Endometrial microvascular endothelial cells (primary cell): ENCODE data around the gene GABRP. TPM values are rescaled to one million over a fixed set of nuclear protein-coding genes. Genes with fewer than 3 reads are reported as not detected.
"Not testable (repeated sequence)": the region's sequence is repeated elsewhere in the genome, so short reads cannot be mapped to it uniquely, and the experiment has no call there.

Experiments used
- in situ Hi-C: cut with HindIII; loops from 2 replicates; pipeline ENCODE4 v1.10.0; 2017; ENCODE audit warnings: low sequenced_read_pairs, low pct_unique_long_range_greater_than_20kb; ENCODE audit errors: inconsistent ontology term
- total RNA-seq: library from RNA; depleted of rRNA; stranded (reverse); fragments of >200 nt; gene quantifications from one replicate; pipeline ENCODE4 v1.2.3, GENCODE V29; 2015; ENCODE audit errors: inconsistent ontology term

Gene GABRP
- total RNA-seq, 1 donor from 2014 or later = not detected

DNA sequence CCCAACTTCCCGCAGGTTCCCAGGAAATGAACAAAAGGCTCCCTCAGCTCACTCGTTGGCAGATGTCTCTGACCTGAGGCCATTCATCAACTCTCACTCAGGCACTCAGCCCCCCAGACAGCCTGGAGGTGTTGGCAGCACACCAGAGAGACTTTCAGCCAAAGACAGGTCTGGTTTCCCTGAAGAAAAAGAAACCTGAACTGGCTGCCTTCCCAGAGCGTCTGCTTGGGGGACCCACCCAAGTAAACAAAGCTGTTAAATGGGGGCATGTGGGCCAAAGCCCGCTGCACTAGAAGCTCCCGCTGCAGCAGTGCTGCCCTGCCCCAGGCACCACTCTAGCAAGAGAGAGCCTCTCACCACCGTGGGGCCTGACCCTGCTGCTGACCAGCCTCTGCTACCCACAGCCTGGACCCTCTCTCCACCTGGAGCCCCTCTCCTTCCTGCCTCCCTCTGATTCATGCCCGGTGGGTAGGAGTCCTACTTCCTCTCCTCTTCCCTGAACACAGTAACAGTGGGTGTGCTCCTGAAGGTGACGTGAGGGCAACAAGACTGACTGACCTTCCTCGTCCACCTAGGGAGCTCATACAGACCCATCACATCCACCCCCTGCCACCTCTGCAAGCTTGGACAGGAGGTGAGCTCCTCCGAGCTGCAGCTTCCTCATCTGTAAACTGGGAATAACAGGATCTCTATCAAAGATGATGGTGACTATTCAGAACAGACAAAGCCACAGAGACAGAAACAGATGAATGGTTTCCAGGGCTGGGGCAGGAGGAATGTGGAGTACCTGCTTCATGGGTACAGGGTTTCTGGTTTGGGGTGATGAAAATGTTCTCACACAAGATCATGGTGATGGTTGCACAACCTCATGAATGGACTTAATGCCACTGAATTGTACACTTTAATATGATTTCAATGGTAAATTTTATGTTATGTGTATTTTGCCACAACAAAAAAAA is 31.0 kb upstream of the GABRP start:
- in situ Hi-C loops = no loop called here

DNA sequence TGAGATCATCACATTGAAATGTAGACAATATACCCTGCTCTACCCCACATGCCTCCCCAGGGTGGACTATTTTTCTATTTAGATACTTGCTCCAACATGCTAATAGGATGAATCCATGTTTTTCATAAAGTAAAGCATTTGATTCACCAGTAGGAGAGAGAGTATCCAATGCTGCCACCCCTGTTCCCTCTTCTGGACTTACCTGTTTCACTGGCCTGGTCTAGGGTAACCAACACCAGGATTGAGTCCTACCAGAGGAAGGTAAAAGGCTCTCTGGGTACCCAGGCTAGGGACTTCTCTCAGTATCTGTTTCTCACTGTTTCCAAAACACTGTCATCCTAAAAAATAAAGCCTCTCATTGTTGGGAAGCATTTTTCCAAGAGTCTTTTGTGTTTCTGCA is 30.2 kb upstream of the GABRP start:
- in situ Hi-C loops = no loop called here

GRCh38 chr5:170754508-170754907 is 29.0 kb upstream of the GABRP start:
- in situ Hi-C loops = not testable (repeated sequence)

- in situ Hi-C loops = no loop called here
Observed at GRCh38 chr5:170755679-170756456, 27.7 kb upstream of the GABRP start.

GRCh38 chr5:170756691-170757090 is 26.8 kb upstream of the GABRP start:
- in situ Hi-C loops = no loop called here

- in situ Hi-C loops = no loop called here
Observed at GRCh38 chr5:170757182-170757601, 26.3 kb upstream of the GABRP start.

- in situ Hi-C loops = no loop called here
Observed at GRCh38 chr5:170757669-170758068, 25.9 kb upstream of the GABRP start.

- in situ Hi-C loops = no loop called here
Observed at GRCh38 chr5:170758481-170758880, 25.0 kb upstream of the GABRP start.

DNA sequence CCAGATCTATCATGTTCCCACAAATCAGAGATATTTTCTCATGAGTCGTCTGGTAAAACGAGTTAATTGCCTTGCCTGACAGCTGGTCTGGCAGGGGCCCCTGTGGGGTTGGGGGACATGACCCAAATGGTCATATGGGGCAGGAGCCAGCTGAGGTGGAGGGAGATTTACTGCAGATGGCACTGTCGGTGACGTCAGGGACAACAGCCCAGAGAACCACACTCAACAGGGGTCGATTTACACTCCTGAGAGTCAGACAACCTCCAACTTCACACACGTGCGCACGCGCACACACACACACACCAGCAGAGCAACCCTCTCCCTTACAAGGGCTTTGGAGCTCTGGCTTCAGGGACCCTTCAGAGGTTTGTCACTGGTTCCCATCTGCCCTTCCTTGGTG is 23.4 kb upstream of the GABRP start:
- in situ Hi-C loops = no loop called here

DNA sequence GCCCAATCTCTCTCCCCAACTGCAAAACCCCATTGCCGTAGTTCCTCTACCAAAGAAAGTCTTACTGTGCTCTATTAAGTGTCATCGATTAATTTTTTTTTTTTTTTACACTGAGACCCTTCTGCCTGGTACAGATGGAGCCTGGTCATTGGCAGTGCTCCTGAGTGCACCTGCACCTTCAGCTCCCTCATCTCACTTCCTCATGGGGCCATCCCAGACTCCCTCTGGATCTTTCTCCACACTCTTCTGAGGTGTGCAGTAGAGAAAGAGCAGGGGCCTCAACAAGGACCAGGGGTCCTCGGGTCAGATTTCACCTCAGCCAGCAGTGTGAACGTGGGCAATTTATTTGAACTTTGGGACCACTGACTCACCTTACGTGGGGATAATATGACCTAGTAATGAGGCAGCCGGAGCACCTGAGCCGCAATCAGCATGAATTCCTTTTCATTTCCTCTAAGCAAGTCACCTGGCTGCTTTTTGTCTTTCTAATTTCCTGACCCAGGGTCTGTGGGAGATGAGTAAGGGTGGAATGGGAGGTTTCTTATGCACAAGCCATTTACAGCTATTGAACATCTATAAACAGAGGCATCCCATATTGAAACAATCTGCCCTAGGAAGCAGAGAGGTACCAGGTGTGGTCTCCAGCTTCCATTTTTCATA is 22.3 kb upstream of the GABRP start:
- in situ Hi-C loops = no loop called here

GRCh38 chr5:170761708-170762066 is 21.8 kb upstream of the GABRP start:
- in situ Hi-C loops = no loop called here

- in situ Hi-C loops = not testable (repeated sequence)
Observed at GRCh38 chr5:170762298-170762697, 21.2 kb upstream of the GABRP start.

- in situ Hi-C loops = not testable (repeated sequence)
Observed at GRCh38 chr5:170765868-170766267, 17.7 kb upstream of the GABRP start.

GRCh38 chr5:170769246-170769645 is 14.3 kb upstream of the GABRP start:
- in situ Hi-C loops = no loop called here

DNA sequence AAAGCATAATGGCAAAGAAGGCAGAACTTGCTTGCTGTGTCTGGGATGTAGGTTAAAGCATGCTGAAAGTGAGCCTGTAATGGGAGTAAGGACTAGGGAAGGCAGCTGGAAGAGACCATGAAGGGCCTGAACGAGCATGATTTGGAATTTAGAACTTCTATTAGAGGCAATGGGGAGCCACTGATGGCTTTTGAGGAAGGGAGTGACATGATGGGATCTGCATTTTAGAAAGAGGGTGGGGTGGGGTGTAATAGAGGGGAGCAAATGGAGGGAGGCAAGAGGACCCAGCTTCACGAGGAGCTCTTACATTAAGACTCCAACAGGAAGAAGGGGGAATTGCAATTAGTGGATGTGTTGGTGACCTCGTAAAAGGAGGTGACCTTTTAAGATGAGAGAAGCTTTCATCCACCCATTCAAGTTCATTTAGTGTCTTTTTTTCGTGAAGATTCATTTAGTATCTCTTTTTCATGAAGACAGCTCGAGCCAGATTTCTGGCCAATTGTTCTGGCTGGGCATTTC is 13.6 kb upstream of the GABRP start:
- in situ Hi-C loops = no loop called here

DNA sequence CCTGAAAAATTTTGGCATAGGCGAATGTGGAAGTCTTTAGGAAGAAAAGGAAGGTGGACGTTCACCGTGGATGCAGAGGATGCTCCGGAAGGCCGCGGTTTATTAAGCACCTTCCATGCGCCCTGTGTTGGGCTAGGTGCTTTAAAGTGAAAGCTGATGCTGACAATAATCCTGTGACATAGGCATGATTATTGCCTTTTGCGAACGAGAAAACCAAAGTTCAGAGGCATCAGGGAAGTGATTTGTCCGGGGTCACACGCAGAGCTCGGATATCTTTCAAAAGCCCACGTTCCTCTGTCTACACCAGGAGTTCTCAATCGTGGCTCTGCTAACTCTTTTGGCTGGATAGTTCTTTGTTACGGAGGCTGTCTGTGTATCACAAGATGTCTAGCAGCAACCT is 12.0 kb upstream of the GABRP start:
- in situ Hi-C loops = no loop called here

GRCh38 chr5:170773024-170773985 is 10.2 kb upstream of the GABRP start:
- in situ Hi-C loops = no loop called here

GRCh38 chr5:170774831-170775230 is 8.7 kb upstream of the GABRP start:
- in situ Hi-C loops = no loop called here
